Measurements from ENCODE around the gene CORO7.

GRCh38 chr16:4378999-4379690, 37.3 kb downstream of the CORO7 start:
- no peak for TF ChIP-seq CTCF (IDR thresholded peaks at IDR 0.05)
- no peak for TF ChIP-seq POLR2A (IDR thresholded peaks at IDR 0.05)
